Measurements from ENCODE around the gene ACOT8.
"Not testable (repeated sequence)": the region's sequence is repeated elsewhere in the genome, so short reads cannot be mapped to it uniquely, and the experiment has no call there.

ACOT8 gene

DNA sequence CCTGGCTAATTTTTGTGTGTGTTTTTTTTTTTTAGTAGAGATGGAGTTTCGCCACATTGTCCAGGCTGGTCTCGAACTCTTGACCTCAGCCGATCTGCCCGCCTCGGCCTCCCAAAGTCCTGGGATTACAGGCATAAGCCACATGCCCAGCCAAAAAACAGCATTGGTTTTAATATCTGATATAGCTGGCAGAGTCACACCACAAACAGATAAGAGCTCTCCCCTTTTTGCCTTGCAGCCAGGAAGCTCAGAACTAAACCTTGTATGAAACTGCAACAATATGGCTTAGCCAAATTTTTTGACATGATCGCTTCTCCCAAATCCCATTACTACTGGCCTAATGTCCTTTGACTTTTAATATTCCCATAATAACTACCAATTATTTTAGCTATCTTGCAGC, 4.9 kb downstream of the ACOT8 start:
- DNase-seq: no peak

DNA sequence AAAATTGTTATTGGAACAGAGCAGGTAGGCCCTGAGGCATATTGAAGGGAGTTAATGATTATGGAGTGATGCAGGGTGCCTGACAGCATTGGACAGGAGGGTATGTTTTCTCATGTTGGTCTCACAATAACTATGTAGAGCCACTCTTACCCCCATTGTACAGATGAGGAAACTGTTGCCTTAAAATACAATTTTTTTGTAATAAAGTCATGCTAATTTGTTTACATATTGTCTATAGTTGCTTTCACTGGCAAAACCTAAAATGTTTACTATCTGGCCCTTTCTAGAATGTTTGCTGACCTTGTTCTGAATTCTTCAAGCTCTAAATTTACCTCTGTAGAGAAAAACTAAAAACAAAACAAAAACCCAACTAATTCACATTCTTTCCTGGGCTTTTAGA, 5.7 kb downstream of the ACOT8 start:
- DNase-seq: no peak

DNA sequence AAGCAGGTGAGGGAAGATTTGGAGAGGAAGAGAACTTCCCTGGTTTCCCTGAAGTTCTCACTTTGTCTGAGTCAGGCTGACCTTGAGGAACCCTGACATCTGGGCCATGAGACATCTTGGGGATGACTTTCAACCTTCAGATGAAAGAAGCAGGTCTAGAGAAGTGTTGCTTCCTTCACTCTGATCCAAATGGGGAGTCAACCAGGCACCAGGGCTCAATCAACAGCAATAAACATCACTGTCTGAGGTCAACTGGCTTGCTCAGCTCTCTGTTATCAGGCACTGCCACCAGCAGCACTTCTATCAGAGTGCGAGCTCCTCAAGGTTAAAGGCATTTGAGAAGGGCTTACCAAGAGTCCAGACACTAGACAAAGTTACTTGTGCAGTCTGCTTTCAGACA, 6.3 kb downstream of the ACOT8 start:
- DNase-seq: no peak

DNA sequence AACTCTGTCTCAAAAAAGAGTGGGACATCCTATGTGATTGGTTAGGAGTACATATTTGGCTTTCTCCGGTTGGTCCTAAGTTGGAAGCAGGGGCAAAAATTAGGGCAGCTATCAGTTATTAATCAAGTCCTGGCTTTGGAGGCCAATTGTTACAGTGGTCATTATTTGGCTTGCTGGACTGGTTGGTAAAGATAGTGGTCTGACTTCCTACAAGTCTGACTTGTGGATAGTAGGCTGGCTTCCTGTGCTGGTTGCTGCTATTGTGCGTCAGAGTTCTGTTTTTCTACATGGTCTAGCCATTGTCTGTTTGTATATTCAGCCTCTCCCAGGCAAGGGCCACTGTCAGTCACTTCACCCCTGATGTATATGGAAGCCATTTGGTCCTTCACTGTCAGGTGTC, 7.0 kb downstream of the ACOT8 start:
- DNase-seq: no peak

DNA sequence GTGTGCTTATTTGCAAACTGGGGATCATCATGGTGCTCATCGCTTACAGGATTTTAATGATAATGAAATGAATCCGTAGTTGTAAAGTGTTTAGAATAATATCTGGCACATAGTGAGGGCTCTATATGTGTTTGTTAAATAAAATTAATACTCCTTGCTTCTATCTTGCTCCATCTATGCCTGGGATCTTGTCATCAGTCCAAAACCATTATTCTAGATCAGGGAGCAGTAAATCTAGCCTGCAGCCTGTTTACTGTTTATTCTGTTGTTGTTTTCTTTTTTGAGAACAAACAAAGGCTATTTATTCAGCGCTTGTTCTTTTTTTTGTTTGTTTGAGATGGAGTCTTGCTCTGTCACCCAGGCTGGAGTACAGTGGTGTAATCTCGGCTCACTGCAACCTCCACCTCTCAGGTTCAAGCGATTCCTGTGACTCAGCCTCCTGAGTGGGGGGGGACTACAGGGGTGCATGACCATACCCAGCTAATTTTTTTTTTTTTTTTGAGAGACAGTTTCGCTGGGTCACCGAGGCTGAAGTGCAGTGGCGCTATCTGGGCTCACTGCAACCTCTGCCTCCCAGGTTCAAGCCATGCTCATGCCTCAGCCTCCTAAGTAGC, 8.1 kb downstream of the ACOT8 start:
- no peak for DNase-seq

DNA sequence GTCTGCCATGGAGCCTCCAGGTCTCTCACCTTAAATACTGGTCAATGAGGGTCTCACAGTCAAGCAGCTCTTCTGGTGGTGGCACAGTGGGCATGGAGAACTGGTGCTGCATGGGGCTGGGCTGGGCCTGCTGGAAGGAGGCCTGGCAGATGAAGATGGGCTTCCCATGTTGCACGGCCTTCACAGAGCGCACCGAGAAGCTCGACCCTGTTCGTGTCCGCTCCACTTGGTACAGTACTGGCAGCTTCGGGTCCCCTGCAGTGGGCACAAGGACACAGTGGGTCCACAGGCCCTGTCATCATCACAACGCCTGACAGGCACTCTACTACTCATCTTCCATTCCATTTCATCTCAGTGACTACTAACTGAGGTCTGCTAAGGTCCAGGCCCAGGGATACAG, 8.8 kb downstream of the ACOT8 start:
- DNase-seq: no peak

DNA sequence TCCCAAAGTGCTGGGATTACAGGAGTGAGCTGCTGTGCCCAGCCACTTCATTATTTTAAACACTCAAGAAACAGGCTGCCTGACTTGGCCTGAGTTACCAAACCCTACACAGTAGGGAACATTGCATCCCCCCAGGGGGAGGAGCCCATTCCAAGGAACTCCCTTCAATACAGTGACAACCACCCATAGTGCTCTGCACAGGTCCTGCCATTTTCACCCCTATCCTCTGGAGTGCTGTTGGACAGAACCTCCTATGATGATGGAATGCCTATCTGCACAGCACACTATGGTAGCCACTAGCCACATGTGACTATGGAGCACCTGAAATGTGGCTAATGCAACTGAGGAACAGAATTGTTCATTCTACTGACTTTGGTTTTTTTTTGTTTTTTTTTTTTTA, 11.7 kb downstream of the ACOT8 start:
- DNase-seq: no peak

DNA sequence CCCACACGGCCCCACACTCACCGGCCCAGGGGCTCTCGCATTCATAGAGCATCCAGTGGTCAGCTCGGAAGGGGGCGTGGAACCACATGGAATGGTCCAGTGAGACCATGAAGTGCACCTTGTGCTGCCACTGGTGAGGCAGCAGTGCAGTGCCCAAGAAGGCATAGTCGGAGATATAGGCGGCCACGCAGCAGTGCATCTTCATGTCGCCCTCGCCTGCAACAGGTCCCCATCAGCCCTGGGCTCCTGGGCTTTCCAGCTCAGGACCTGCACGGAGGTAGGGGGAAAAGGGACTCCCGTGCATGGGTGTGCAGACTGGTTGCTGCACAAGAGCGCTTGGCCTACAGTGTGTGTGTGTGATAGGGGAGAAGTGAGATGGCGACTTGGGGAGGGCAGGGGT, 13.7 kb downstream of the ACOT8 start:
- DNase-seq: no peak

DNA sequence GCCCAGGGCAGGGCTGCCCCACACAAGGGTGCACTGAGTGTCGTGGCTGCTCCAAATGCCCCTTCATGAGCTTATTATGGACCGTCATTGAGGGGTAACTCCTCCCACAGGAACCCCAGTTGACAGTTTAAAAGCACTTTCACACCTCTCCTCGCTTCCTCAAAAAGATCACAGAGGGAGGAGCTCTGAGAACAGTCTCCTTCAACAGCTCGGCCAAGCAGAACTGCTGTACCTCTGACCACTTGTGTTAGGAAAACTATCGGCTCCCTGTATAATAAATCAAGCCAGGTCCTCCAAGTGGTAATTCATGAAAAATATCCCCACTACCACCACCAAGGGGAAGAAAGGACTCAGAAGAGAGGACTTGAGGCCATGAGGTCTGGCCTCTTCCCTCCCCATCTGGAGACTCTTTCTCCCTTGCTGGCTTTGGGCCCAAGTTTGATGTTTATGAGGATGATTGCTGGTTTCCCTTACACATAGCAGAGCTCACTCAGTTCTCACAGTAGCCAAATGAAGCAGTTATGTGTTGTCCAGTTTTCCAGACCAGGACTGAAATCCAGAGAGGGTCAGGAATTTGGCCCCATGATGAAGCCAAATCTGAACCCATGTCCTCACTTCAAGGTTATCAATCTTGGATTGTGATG, 14.9 kb downstream of the ACOT8 start:
- no peak for DNase-seq

DNA sequence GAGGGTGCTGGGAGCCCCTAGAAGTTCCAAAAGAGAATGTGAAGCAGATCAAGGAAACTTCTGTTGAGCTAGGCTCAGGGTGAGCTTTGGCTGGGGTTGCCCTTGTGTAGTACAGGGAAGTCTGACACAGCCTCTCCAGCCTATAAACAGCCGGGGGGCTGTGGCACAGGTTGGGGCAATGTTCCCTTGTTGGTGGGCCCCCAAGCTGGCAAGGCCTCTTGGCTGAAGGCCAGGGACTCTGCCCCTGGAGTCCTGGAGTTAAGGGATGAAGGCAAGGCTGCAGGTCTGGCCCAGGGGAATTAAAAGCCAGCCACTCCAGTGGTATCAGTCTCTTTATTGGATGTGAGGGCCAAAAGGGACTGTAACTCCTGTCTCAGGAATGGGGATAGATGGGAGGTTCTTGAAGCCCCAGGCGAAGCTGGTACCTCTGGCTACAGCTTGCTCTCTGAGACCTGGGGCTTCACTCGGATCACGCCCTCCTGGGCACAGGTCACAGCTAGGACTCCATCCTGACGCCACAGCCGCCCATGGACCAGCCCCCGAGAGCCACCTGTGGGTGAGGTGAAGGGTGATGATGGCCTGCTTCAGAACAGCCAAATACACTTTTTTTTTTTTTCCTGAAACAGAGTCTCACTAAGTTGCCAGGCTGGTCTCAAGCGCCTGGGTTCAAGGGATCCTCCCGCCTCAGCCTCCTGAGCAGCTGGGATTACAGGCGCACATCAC, 15.6 kb downstream of the ACOT8 start:
- no peak for DNase-seq

DNA sequence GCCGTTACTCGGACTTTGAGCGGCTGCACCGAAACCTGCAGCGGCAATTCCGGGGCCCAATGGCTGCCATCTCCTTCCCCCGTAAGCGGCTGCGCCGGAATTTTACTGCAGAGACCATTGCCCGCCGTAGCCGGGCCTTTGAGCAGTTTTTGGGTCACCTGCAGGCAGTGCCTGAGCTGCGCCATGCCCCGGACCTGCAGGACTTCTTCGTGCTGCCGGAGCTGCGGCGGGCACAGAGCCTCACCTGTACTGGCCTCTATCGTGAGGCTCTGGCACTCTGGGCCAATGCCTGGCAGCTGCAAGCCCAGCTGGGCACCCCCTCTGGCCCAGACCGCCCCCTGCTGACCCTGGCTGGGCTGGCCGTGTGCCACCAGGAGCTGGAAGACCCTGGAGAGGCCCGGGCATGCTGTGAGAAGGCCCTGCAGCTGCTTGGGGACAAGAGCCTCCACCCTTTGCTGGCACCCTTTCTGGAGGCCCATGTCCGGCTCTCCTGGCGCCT, 16.4 kb downstream of the ACOT8 start:
- DNase-seq: no peak

DNA sequence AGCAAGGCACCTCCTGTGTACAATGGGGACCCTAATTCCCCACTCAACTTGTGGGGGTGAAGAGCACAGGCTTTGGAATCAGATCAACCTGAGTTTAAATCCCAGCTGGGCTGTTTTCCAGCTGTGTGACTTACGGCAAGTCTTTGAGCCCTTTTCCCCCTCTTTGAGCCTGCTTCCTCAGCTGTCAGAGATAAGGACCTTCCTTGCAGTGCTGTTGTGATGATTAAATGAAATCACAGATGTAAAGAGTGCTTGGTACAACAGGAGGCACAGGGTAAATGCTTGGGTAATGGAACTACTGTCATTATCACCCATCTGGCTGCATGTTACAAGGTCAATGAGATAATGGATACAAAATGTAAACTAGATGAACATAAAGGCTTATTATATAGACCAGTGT, 20.4 kb downstream of the ACOT8 start:
- DNase-seq: no peak

DNA sequence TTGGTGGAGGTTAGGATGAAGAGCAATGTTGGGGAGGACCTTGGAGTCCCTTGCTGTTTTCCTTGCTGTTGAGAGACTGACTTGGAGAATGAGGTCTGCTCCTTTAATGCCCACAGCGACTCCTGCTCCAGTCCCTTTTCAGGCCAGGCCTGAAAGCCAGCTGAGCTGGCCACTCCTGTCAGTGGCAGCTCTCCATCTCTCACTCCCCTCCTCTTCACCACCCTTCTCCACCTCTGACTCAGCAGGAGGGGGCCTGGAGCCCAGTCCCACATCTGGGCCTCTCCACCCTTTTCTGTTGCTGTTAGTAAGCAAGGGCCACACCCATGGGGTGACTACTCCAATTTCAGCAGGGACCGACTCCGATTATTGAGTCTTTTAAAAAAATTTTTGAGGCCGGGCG, 21.4 kb downstream of the ACOT8 start:
- DNase-seq: peak; percentile 31

DNA sequence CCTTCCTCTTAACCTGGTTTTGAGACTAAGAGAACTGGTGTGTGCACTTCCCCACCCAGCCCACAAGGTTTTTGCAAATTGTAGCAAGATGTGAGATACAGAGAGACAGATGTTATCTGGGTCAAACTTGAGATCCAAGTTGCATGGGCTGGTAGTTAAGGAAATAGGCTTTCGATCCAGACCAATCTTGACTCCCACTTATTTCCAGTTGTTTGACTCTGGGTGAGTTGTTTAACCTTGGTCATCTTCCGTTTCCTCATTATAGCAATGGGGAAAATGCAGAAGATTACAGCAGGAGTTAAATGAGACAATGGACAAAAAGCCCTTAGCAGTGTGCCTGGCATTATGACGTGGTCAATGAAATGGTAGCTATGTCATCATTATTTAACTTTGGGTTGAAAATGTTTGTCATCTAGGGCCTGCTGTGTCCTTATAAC, 21.8 kb downstream of the ACOT8 start:
- no peak for DNase-seq

DNA sequence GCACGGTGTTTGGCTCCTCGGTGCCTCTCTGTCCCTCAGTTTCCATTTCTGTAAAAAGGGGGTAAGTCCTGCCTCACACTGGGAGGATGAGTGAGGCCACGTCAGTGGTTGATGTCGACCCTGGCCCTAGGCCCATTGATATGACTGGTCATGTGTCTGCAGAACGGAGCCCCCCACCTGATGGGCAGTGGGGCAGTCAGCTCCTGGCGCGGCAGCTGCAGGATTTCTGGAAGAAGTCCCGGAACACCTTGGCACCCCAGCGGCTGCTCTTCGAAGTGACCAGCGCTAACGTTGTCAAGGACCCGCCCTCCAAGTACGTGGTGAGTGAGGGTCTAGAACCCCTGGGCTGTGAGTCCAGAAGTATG, 22.4 kb downstream of the ACOT8 start:
- DNase-seq: no peak

DNA sequence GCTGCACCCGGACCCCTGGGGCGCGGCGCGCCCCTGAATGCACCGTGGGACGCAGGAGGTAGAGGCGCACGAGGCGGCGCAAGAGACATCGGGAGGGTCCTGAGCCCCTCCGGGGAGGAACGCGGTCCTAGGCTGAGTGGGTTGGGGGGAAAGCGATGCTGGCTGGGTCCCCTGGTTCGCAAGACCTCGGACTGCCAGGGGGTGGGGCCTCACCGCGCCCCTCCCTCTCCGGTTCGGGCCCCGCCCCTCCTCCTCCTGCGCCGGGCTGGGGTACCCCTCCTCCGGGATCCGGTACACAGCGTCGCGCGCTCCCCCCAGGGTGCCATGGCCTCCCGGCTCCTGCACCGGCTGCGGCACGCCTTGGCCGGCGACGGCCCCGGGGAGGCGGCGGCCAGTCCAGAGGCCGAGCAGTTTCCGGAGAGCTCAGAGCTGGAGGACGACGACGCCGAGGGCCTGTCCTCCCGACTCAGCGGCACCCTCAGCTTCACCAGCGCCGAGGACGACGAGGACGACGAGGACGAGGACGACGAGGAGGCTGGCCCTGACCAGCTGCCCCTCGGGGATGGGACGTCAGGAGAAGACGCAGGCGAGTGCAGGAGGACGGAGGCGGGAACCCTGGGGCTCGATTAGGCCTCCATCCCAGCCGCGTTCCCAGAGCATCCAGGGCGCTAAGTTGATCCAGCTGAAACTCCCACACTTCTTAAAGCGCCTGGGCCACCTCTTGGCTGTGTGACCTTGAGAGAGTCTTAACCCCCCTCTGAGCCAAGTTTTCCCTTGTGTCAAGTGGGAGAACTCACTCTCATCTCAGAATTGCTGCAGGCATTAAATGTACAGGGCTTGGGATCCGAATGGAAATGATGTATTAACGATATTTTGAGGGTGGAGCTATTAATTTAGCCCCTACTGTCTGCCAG, 23.1 kb downstream of the ACOT8 start:
- peak; percentile 69 for DNase-seq

DNA sequence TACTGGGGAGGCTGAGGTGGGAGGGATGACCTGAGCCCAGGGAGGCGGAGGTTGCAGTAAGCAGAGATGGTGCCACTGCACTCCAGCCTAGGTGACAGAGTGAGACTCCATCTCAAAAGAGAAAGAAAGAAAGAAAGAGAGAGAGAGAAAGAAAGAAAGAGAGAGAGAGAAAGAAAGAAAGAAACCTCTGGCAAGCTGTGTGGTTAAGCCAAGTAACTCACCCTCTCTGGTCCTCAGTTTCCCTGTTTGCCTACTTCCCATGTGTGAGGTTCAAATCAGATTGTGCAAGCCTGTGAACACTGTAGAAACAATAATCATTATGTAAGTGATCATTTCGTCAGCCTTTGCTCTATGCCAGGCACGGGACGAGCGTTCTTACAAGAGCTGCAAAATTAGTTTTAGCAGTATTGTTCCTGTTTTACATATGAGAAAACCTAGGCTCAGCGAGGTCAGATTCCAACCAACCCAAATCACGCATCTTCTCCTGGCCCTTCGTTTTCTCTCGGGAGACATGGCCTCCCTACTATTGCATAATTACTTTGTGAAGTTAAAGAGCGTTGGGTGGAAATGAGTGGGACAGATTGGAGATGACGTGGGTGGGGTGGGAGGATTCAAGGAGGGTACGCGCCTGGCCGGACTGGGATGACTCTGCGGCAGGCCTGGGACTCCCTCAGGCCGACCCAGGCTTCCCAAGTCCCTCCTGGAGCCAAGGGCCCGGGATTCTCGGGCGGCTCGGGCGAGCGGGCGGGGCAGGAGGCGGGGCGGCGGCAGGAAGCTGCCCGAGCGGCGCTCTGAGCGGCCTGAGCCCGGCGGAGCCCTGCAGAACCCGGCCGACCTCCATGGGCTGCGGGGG, 23.9 kb downstream of the ACOT8 start, which contains the start of gene SNX21:
Gene SNX21 (plus strand): TSS at position 770 of the 853 bp plus-strand sequence. CDS start 121 bp downstream, outside the sequence.
- DNase-seq: peak; percentile 95

DNA sequence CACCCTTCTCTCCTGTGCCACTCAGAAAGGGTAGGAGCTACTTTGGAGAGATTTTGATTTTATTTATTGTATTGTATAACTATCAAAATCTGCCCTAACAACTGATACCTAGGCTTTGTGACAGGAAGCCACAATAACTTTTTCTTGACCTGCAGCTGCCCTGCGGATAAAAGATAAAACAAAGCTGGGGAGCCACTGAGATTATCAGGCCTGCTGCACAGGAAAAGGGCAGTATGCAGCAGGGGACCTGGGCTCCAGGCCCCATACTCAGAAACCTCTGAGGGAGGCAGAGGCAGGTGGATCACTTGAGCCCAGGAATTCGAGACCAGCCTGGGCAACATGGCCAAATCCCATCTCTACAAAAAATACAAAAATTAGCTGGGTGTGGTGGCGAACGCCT, 24.6 kb downstream of the ACOT8 start:
- no peak for DNase-seq

DNA sequence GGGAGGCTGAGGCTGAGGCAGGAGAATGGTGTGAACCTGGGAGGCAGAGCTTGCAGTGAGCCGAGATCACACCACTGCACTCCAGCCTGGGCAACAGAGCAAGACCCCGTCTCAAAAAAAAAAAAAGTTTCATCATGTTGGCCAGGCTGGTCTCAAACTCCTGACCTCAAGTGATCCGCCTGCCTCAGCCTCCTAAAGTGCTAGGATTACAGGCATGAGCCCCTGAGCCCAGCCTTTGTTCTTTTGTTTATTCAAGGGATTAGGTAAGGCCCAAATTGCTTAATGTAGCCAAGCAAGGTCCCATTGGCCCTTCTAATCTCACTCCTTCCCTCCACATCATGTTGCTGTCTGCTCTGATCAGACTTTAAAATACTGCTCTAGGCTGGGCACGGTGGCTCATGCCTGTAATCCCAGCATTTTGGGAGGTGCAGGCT, 27.5 kb downstream of the ACOT8 start:
- not testable (repeated sequence) for DNase-seq

DNA sequence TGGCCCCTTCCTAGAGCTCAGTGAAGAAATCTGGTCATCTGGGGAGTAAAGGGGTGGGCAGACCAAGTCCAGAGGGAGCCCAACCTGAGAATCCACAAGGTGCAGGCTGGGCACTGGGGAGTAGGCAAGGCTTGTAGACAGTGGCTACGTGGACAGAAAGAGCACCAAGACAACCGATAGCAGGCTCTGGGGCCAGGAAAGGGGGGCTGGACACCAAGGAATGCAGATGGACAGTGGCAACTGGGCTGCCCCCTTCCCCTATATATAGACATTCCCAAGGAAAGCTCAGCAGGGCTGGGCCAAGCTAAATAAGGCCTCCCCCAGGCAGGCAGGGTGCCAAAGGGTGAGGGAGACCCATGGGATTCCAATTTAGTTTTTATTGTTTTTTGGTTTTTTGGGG, 28.6 kb downstream of the ACOT8 start:
- no peak for DNase-seq

DNA sequence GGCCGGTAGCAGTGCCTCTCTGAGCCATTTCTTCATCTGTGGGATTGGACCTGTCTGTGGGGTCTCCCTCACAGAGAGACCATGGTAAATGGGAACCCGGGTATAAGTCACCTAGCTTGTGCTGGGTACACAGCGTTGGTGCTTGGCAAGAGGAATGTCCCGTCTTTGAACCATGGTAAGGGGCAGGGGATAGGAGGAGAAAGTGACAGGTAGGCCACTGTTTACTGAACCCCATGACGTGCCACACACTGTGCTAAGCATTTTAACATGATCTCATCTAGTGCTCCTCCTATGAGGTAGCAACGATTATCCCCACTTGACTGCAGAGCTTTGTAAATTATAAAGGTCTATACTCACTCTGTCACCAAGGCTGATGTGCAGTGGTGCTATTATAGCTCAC, 29.5 kb downstream of the ACOT8 start:
- no peak for DNase-seq

Measured in fibroblast of skin of abdomen (primary cell).